ENCODE results near the gene FKBP5. TPM values are rescaled to one million over a fixed set of nuclear protein-coding genes. Genes with fewer than 3 reads are reported as not detected.

Gene FKBP5
- total RNA-seq, 1 experiment from 2014 or later, result 14.3 TPM

DNA sequence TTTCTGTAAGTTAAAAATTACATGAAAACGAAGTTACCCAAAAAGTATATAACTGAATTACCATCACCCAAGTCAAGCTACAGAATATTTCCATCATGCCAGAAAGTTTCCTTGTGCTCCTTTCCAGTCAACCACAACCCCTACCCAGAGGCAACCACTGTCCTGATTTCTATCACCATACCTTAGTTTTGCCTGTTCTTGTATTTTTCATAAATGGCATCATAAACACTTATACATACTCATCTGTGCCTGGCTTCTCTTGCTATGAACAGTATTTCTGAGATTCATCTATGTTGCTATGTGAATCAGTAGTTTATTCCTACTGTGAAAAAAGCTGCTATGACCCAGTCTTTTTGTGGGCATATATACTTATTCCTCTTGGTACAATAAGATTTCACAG lies 7.4 kb downstream of the FKBP5 start:
- Mint-ChIP-seq H3K27me3 (ENCODE audit: unreplicated experiment) (no peaks in the 10 kb centered on the region), H3K27ac (ENCODE audit: unreplicated experiment) (no peak overlapping the region), H3K9me3 (ENCODE audit: low read depth, unreplicated experiment) (no peaks in the 10 kb centered on the region), H3K4me1 (ENCODE audit: low read depth, unreplicated experiment) (peaks cover 9% of the 10 kb centered on the region), H3K4me3 (ENCODE audit: low read depth, unreplicated experiment) (no peak overlapping the region), H3K36me3 (ENCODE audit: insufficient read depth, unreplicated experiment) (no peaks in the 10 kb centered on the region)
- TF ChIP-seq, protein P1, sequence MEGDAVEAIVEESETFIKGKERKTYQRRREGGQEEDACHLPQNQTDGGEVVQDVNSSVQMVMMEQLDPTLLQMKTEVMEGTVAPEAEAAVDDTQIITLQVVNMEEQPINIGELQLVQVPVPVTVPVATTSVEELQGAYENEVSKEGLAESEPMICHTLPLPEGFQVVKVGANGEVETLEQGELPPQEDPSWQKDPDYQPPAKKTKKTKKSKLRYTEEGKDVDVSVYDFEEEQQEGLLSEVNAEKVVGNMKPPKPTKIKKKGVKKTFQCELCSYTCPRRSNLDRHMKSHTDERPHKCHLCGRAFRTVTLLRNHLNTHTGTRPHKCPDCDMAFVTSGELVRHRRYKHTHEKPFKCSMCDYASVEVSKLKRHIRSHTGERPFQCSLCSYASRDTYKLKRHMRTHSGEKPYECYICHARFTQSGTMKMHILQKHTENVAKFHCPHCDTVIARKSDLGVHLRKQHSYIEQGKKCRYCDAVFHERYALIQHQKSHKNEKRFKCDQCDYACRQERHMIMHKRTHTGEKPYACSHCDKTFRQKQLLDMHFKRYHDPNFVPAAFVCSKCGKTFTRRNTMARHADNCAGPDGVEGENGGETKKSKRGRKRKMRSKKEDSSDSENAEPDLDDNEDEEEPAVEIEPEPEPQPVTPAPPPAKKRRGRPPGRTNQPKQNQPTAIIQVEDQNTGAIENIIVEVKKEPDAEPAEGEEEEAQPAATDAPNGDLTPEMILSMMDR (IDR thresholded peaks at IDR 0.05; ENCODE audit: unreplicated experiment), result no peak
- CTCF ChIA-PET, result interaction anchor here (0.6 kb wide), 1 partner anchor 11 kb away, joined by 3 read pairs; no protein-coding TSS in a partner anchor
- DNase-seq, result no peak
- BruUV-seq (replicated peaks), result no TSS peak
- intact Hi-C loops (cut with micrococcal nuclease; ENCODE audit: unreplicated experiment), result loop anchor here (10.0 kb wide), 1 partner anchor 76 kb away; no protein-coding TSS in a partner anchor

DNA sequence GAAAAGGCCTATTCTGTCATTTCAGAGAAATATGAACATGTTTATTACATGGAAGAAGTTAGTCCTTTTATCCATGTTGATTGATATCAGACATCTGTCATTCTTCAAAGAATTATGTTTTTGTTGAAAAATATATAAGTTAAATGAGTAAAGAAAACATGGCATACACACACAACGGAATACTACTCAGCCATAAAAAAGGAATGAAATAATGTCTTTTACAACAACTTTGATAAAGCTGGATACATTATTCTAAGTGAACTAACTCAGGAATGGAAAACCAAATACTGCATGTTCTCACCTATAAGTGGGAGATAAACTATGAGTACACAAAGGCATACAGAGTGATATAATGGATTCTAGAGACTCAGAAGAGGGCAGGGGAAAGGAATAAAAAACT lies 9.3 kb downstream of the FKBP5 start:
- no peak overlapping the region for H3K27ac Mint-ChIP-seq (ENCODE audit: unreplicated experiment)

DNA sequence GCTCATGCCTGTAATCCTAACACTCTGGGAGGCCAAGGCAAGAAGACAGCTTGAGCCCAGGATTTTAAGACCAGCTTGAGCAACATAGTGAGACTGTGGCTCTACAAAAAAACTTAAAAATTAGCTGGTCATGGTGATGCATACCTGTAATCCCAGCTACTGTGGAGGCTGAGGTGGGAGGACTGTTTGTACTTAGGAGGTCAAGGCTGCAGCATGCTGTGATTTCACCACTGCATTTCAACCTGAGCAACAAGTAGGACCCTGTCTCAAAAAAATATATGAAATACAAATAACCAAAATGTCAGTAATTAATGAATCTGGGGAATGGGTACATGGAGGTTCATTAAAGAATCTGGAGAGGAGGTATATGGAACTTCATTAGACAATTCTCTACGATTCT lies 9.9 kb downstream of the FKBP5 start:
- CTCF ChIA-PET, result no interaction called here
- no TSS peak for BruUV-seq (replicated peaks)
- no peaks in the 10 kb centered on the region for H3K36me3 Mint-ChIP-seq (ENCODE audit: insufficient read depth, unreplicated experiment)
- H3K4me3 Mint-ChIP-seq (ENCODE audit: low read depth, unreplicated experiment), result no peak overlapping the region
- intact Hi-C loops (cut with micrococcal nuclease; ENCODE audit: unreplicated experiment), result no loop called here
- TF ChIP-seq, protein P1 (IDR thresholded peaks at IDR 0.05; ENCODE audit: unreplicated experiment), result no peak
- DNase-seq, result no peak
- no peaks in the 10 kb centered on the region for H3K9me3 Mint-ChIP-seq (ENCODE audit: low read depth, unreplicated experiment)
- H3K27me3 Mint-ChIP-seq (ENCODE audit: unreplicated experiment), result no peaks in the 10 kb centered on the region
- no peak overlapping the region for H3K27ac Mint-ChIP-seq (ENCODE audit: unreplicated experiment)
- peaks cover 9% of the 10 kb centered on the region for H3K4me1 Mint-ChIP-seq (ENCODE audit: low read depth, unreplicated experiment)

More for the DNA sequence above, 9.3 kb downstream of the FKBP5 start:
- TF ChIP-seq, protein P1 (IDR thresholded peaks at IDR 0.05; ENCODE audit: unreplicated experiment), result no peak
- CTCF ChIA-PET, result no interaction called here
- Mint-ChIP-seq H3K36me3 (ENCODE audit: insufficient read depth, unreplicated experiment) (no peaks in the 10 kb centered on the region), H3K27me3 (ENCODE audit: unreplicated experiment) (no peaks in the 10 kb centered on the region), H3K9me3 (ENCODE audit: low read depth, unreplicated experiment) (no peaks in the 10 kb centered on the region), H3K4me1 (ENCODE audit: low read depth, unreplicated experiment) (peaks cover 9% of the 10 kb centered on the region), H3K4me3 (ENCODE audit: low read depth, unreplicated experiment) (no peak overlapping the region)
- no TSS peak for BruUV-seq (replicated peaks)
- no peak for DNase-seq
- intact Hi-C loops (cut with micrococcal nuclease; ENCODE audit: unreplicated experiment), result no loop called here

DNA sequence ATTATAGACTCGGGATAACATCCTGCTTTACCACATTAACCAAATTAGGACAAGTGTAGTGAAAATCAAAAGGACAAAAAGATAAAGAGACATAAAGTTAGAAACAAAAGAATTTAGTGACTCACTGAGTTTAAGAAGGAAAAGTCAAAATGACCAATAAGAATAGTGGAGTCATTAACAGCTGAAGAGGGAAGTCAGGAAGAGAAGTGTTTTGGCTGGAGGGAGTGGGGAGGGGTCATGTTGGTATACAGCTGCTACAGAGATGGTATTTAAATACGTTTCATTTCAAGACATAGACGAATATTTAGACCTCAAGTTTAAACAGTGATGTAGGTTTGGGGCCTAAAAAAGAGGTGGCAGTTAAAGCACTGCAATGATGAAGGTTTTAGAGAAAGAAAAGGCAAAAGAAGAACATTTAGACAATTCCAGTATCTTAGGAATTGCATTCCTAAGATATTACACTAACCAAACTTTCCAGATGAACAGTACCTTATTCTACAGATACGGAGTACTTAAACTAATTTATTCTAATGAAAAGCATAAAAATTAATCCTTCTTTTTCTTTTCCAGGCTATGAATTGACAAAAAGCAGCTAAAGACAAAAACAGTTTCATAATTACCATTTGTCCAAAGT lies 10.6 kb downstream of the FKBP5 start:
- CTCF ChIA-PET, result interaction anchor here (0.6 kb wide), 2 partner anchors 48 to 102 kb away, joined by 3 to 11 read pairs; no protein-coding TSS in a partner anchor
- intact Hi-C loops (cut with micrococcal nuclease; ENCODE audit: unreplicated experiment), result no loop called here
- no peaks in the 10 kb centered on the region for H3K9me3 Mint-ChIP-seq (ENCODE audit: low read depth, unreplicated experiment)
- TF ChIP-seq, protein P1 (IDR thresholded peaks at IDR 0.05; ENCODE audit: unreplicated experiment), result no peak
- no peak for DNase-seq
- H3K4me3 Mint-ChIP-seq (ENCODE audit: low read depth, unreplicated experiment), result no peak overlapping the region
- no TSS peak for BruUV-seq (replicated peaks)
- H3K36me3 Mint-ChIP-seq (ENCODE audit: insufficient read depth, unreplicated experiment), result no peaks in the 10 kb centered on the region
- no peak overlapping the region for H3K27ac Mint-ChIP-seq (ENCODE audit: unreplicated experiment)
- peaks cover 9% of the 10 kb centered on the region for H3K4me1 Mint-ChIP-seq (ENCODE audit: low read depth, unreplicated experiment)
- no peaks in the 10 kb centered on the region for H3K27me3 Mint-ChIP-seq (ENCODE audit: unreplicated experiment)
